HL-60 (cell line): Measurements from ENCODE around the gene CREB5.

Experiments used
- DNase-seq, 2 experiments: peaks; one replicate each; pipeline ENCODE4 v3.0.0-alpha.2; 2010 to 2020; ENCODE audit warnings: low read depth in 1 of 2, low spot score in 1 of 2
- H3K27ac ChIP-seq: fragments of 250-450 bp; sonication (Bioruptor Pico); replicated peaks from 2 replicates; pipeline ENCODE4 v1.5.1; 2020; ENCODE audit warnings: mild to moderate bottlenecking, moderate library complexity
- H3K27me3 ChIP-seq: fragments of 250-450 bp; sonication (Bioruptor Pico); 2 replicates; pipeline ENCODE4 v1.5.1; 2021; ENCODE audit warnings: mild to moderate bottlenecking, moderate library complexity; ENCODE audit not compliant: insufficient read depth, poor library complexity, severe bottlenecking
- H3K4me3 ChIP-seq: replicated peaks from 2 replicates; pipeline ENCODE4 v1.5.1; 2011; ENCODE audit warnings: mild to moderate bottlenecking, control low read depth, low read length; ENCODE audit not compliant: insufficient read depth
- GABPA ChIP-seq: IDR thresholded peaks from 2 replicates; pipeline ENCODE4 v1.6.1; 2012; ENCODE audit warnings: low read depth
- POLR2AphosphoS5 ChIP-seq: IDR thresholded peaks from 2 replicates; pipeline ENCODE4 v1.6.1; 2012; ENCODE audit warnings: low read depth
- REST ChIP-seq: IDR thresholded peaks from 2 replicates; pipeline ENCODE4 v1.6.1; 2012; ENCODE audit warnings: low read depth; ENCODE audit not compliant: insufficient replicate concordance
- SPI1 ChIP-seq: IDR thresholded peaks from 2 replicates; pipeline ENCODE4 v1.6.1; 2012; ENCODE audit warnings: low read depth, mild to moderate bottlenecking, borderline replicate concordance
- TF ChIP-seq, protein P1 (sequence below): IDR thresholded peaks from one replicate; pipeline ENCODE4 v1.5.1; 2011; ENCODE audit warnings: low read length, control low read depth, inconsistent platforms; ENCODE audit not compliant: insufficient read depth

CREB5 gene

GRCh38 chr7:28748933-28749584 is 336.7 kb downstream of the CREB5 start:
- Histone ChIP-seq H3K4me3 (no peak overlapping the region), H3K27ac (no peak overlapping the region), H3K27me3 (no peaks in the 10 kb centered on the region)
- no peak for DNase-seq
- no peak for TF ChIP-seq SPI1
- no peak for TF ChIP-seq POLR2AphosphoS5
- TF ChIP-seq REST: no peak
- TF ChIP-seq, protein P1, sequence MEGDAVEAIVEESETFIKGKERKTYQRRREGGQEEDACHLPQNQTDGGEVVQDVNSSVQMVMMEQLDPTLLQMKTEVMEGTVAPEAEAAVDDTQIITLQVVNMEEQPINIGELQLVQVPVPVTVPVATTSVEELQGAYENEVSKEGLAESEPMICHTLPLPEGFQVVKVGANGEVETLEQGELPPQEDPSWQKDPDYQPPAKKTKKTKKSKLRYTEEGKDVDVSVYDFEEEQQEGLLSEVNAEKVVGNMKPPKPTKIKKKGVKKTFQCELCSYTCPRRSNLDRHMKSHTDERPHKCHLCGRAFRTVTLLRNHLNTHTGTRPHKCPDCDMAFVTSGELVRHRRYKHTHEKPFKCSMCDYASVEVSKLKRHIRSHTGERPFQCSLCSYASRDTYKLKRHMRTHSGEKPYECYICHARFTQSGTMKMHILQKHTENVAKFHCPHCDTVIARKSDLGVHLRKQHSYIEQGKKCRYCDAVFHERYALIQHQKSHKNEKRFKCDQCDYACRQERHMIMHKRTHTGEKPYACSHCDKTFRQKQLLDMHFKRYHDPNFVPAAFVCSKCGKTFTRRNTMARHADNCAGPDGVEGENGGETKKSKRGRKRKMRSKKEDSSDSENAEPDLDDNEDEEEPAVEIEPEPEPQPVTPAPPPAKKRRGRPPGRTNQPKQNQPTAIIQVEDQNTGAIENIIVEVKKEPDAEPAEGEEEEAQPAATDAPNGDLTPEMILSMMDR: no peak
- no peak for TF ChIP-seq GABPA

DNA sequence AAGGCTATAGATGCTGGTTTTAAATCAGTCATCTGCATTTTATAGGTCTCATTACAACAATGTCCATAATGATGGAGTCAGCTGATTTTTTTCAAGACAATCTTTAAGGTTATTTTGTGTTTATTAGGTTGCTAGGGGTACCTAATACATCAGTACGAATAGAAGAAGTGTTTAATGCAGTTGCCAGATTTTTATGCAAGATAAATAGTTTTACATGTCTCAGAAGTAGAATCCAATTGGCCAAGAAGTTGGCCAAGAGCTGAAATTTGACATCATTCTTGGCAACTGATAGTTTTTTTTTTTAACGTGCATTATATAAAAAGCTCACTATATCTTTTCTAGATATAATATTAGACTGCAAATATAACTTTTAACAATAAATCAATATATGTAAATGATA is 337.3 kb downstream of the CREB5 start:
- no peak for DNase-seq
- Histone ChIP-seq H3K27ac (no peak overlapping the region), H3K4me3 (no peak overlapping the region), H3K27me3 (no peaks in the 10 kb centered on the region)
- TF ChIP-seq GABPA: no peak
- no peak for TF ChIP-seq REST
- TF ChIP-seq SPI1: no peak
- TF ChIP-seq, protein P1: no peak
- TF ChIP-seq POLR2AphosphoS5: no peak

- Histone ChIP-seq H3K27ac (no peak overlapping the region), H3K4me3 (no peak overlapping the region), H3K27me3 (no peaks in the 10 kb centered on the region)
- no peak for TF ChIP-seq GABPA
- no peak for TF ChIP-seq POLR2AphosphoS5
- TF ChIP-seq SPI1: no peak
- TF ChIP-seq REST: no peak
- TF ChIP-seq, protein P1: no peak
- no peak for DNase-seq
These were observed 338.7 kb downstream of the CREB5 start for GRCh38 chr7:28750981-28751380.
